ENCODE data around the gene OR52I1. TPM values are rescaled to one million over a fixed set of nuclear protein-coding genes. Genes with fewer than 3 reads are reported as not detected.

Gene OR52I1
- total and polyA plus RNA-seq, 8 donors, result not detected

DNA sequence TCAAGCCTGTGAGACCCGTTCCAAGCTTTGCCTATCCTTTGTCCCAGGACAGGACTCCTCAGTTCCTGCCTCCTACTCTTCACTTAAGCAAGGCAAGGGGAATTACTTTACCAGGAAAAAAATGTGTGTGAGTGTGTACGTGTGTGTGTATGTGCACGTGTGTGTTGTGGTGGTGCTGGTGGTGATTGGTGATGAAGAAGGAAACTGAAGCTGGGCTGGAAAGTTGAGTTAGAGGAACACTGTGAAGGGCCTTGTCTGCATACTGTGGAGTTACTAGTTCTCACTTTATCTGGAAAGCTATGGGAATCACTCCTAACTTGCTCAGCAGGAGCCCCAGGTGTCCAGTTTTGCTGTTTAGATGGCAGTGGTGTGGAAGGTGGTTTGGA is 43.8 kb downstream of the OR52I1 start:
- WGBS, 2 donors, result 73 to 86% methylated on average over 3 of the region's 3 CpGs
- Histone ChIP-seq H3K27me3 (peaks cover 0 to 5% (median 0%) of the 10 kb centered on the region in 4 donors), H3K27ac (no peak overlapping the region), H3K36me3 (no peaks in the 10 kb centered on the region), H3K4me3 (no peak overlapping the region), H3K9me3 (no peaks in the 10 kb centered on the region), H3K4me1 (no peaks in the 10 kb centered on the region)
- FAIRE-seq, result no peak
- intact Hi-C loops (cut with DNase I), result loop anchor here in 1 of 3 donors (5.0 kb wide), 1 partner anchor 365 kb away; no protein-coding TSS in a partner anchor
- no peak for ATAC-seq
- TF ChIP-seq, protein P1, sequence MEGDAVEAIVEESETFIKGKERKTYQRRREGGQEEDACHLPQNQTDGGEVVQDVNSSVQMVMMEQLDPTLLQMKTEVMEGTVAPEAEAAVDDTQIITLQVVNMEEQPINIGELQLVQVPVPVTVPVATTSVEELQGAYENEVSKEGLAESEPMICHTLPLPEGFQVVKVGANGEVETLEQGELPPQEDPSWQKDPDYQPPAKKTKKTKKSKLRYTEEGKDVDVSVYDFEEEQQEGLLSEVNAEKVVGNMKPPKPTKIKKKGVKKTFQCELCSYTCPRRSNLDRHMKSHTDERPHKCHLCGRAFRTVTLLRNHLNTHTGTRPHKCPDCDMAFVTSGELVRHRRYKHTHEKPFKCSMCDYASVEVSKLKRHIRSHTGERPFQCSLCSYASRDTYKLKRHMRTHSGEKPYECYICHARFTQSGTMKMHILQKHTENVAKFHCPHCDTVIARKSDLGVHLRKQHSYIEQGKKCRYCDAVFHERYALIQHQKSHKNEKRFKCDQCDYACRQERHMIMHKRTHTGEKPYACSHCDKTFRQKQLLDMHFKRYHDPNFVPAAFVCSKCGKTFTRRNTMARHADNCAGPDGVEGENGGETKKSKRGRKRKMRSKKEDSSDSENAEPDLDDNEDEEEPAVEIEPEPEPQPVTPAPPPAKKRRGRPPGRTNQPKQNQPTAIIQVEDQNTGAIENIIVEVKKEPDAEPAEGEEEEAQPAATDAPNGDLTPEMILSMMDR (IDR thresholded peaks at IDR 0.05), result no peak
- DNase-seq, result no peak

GRCh38 chr11:4639931-4640330 is 46.1 kb downstream of the OR52I1 start:
- FAIRE-seq (no peak), DNase-seq (no peak), ATAC-seq (no peak)
- 69 to 77% methylated on average over 6 of the region's 6 CpGs for WGBS, 2 donors
- TF ChIP-seq, protein P1 (IDR thresholded peaks at IDR 0.05), result no peak
- Histone ChIP-seq H3K9me3 (no peaks in the 10 kb centered on the region), H3K27me3 (no peaks in the 10 kb centered on the region), H3K4me3 (no peak overlapping the region), H3K36me3 (no peaks in the 10 kb centered on the region), H3K4me1 (no peaks in the 10 kb centered on the region), H3K27ac (no peak overlapping the region)
- intact Hi-C loops (cut with DNase I), result loop anchor here in 1 of 3 donors (5.0 kb wide), 1 partner anchor 362 kb away; no protein-coding TSS in a partner anchor

DNA sequence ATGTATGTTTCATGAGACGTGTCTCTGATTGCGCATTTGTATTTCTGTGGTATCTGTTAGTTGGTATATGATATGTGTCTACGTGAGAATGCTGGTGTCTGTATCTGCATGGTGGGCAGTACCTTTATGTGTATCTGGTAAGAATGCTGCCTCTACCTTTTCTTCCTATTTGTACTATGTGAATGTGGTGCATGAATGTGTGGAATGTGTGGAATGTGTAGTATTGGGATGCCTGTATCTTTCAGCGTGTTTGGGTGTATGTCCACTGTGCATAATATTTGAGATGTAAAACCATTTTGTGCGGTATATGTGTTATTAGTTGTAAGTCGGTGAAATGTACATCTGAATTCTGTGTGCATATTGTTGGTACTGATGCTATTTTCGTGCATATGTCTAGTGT is 47.7 kb downstream of the OR52I1 start:
- H3K9me3 ChIP-seq, result no peaks in the 10 kb centered on the region
- FAIRE-seq, result no peak

DNA sequence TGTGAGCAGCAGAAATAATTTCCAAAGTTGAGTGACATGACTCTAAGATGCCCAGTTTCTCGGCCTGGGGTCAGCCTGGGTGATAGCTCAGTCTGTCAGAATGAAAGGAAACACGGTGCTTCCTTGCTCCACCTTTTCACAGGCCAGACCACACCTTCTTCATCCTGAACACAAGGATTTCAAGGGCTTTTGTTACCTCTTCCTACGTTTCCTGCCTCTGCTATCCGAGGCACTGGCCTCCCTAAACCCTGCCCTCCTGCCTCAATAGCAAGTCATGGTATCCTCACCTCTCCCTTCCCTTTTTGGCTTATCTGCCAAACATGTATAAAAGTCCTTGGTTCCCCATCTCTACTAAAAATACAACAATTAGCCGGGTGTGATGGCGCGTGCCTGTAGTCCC is 48.2 kb downstream of the OR52I1 start:
- TF ChIP-seq, protein P1 (IDR thresholded peaks at IDR 0.05), result no peak
- intact Hi-C loops (cut with DNase I), result no loop called here
- ATAC-seq, result no peak
- DNase-seq, result no peak
- WGBS, 2 donors, result 67 to 70% methylated on average over 7 of the region's 7 CpGs
- no peaks in the 10 kb centered on the region for H3K4me1 ChIP-seq
- H3K9me3 ChIP-seq, result no peaks in the 10 kb centered on the region
- H3K4me3 ChIP-seq, result no peak overlapping the region
- FAIRE-seq, result no peak
- H3K27me3 ChIP-seq, result no peaks in the 10 kb centered on the region
- H3K27ac ChIP-seq, result no peak overlapping the region
- no peaks in the 10 kb centered on the region for H3K36me3 ChIP-seq

More for the DNA sequence above, 47.7 kb downstream of the OR52I1 start:
- H3K4me3 ChIP-seq, result no peak overlapping the region
- H3K27me3 ChIP-seq, result no peaks in the 10 kb centered on the region
- ATAC-seq (no peak), DNase-seq (no peak)
- no peaks in the 10 kb centered on the region for H3K4me1 ChIP-seq
- WGBS, 2 donors, result 65 to 78% methylated on average over 7 of the region's 7 CpGs
- intact Hi-C loops (cut with DNase I), result no loop called here
- no peaks in the 10 kb centered on the region for H3K36me3 ChIP-seq
- TF ChIP-seq, protein P1 (IDR thresholded peaks at IDR 0.05), result no peak
- no peak overlapping the region for H3K27ac ChIP-seq

DNA sequence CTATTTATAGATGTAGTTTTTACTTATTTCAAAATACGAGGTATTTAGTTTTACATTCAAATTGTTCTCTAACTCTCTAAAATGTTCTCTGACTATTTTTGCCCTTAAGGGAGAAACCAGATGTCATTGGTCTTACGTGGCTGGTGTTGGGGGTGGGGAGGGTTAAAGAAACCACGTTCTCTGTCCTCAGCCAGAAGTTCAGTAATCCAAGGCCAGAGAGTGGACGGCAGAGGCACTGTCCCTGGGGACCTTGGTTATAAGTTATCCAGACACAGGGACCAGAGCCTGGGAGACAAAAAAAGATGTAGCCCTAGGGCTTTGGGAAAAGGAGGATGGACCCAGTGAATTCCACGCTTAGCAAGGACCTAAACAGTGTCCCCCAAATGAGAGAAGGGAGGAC is 49.2 kb downstream of the OR52I1 start:
- FAIRE-seq, result no peak
- no peak overlapping the region for H3K4me3 ChIP-seq
- no peaks in the 10 kb centered on the region for H3K9me3 ChIP-seq
- no peaks in the 10 kb centered on the region for H3K36me3 ChIP-seq
- intact Hi-C loops (cut with DNase I), result no loop called here
- TF ChIP-seq, protein P1 (IDR thresholded peaks at IDR 0.05), result no peak
- H3K4me1 ChIP-seq, result no peaks in the 10 kb centered on the region
- no peaks in the 10 kb centered on the region for H3K27me3 ChIP-seq
- DNase-seq, result no peak
- 20 to 27% methylated on average over 5 of the region's 5 CpGs for WGBS, 2 donors
- H3K27ac ChIP-seq, result no peak overlapping the region
- ATAC-seq, result no peak
